ENCODE results near the gene TCEA3.

Gene TCEA3

GRCh38 chr1:23442751-23443150 is 18.2 kb upstream of the TCEA3 start:
- Histone ChIP-seq H4K8ac (ENCODE audit: low read length) (no peak overlapping the region), H3K14ac (ENCODE audit: low read length in 2 of 2) (no peak overlapping the region), H2AK5ac (ENCODE audit: low read length, severe bottlenecking) (no peak overlapping the region), H3K27ac (ENCODE audit: low read length, poor library complexity, severe bottlenecking) (no peak overlapping the region), H2AFZ (ENCODE audit: low read depth, low read length) (no peak overlapping the region), H3K4me1 (ENCODE audit: control insufficient read depth, insufficient read depth, low read depth, low read length) (no peaks in the 10 kb centered on the region), H3K18ac (ENCODE audit: low read depth in 1 of 2, low read length in 2 of 2) (no peak overlapping the region), H3K79me1 (replicated peaks; ENCODE audit: low read length, poor library complexity, severe bottlenecking) (no peaks in the 10 kb centered on the region), H3K4ac (ENCODE audit: low read depth in 1 of 2, low read length in 2 of 2) (no peak overlapping the region), H2BK5ac (ENCODE audit: low read depth, low read length, poor library complexity, severe bottlenecking) (no peak overlapping the region), H3K27me3 (ENCODE audit: control insufficient read depth in 1 of 2, insufficient read depth in 1 of 2, low read length in 2 of 2) (no peaks in the 10 kb centered on the region), H3K23ac (ENCODE audit: low read length in 2 of 2) (no peak overlapping the region), H2BK12ac (ENCODE audit: low read length in 2 of 2) (no peak overlapping the region), H3K4me2 (ENCODE audit: low read length, poor library complexity, severe bottlenecking) (no peak overlapping the region), H3K9me3 (ENCODE audit: control insufficient read depth, low read length) (no peaks in the 10 kb centered on the region), H3K4me3 (ENCODE audit: insufficient read depth in 1 of 2, low read depth in 1 of 2, low read length in 2 of 2) (no peak overlapping the region), H2BK15ac (ENCODE audit: low read depth, poor library complexity, severe bottlenecking) (no peak overlapping the region), H4K91ac (ENCODE audit: low read length) (no peak overlapping the region), H3K36me3 (ENCODE audit: control insufficient read depth in 1 of 2, insufficient read depth in 2 of 2, low read depth in 1 of 2, low read length in 2 of 2) (peaks cover 32 to 58% of the 10 kb centered on the region in 2 experiments), H3K9ac (ENCODE audit: low read length) (no peak overlapping the region), H2BK120ac (ENCODE audit: low read depth, low read length) (no peak overlapping the region)
- DNase-seq = no peak
- 98% methylated on average over 3 of the region's 3 CpGs for WGBS

DNA sequence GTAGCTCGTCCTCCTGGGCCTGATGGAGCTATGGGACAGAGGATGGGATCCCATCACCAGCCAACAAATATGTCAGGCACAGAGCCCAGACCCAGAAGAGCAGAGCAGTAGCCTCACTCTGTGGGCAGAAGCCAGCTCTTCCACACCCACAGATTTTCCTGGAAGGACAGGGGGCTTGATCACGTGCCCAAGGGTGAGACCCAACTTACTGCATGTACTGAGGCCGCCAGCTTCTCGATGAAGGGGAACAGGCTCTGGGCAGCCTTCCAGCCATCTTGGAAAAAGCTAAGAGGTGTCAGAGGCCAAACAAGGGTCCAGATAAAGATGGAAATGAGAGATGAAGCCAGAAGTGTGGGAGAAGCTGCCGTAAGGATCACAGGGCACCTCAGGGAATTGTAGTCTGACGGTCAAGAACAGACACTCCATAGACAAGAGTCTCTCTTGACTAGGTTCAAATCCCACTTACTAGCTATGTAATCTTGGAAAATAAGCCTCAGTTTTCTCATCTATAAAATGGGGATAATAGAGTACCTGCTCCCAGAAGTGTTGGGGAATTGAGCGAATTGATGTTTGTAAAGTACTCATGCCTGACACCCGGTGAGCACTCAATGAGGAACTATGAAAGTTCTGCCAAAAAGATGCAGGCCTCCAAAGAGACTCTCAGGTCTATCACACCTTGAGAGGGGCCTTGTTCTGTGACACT is 17.0 kb upstream of the TCEA3 start:
- no peaks in the 10 kb centered on the region for H3K4me1 ChIP-seq (ENCODE audit: control insufficient read depth, insufficient read depth, low read depth, low read length)
- no peak overlapping the region for H3K4me3 ChIP-seq (ENCODE audit: insufficient read depth in 1 of 2, low read depth in 1 of 2, low read length in 2 of 2)
- no peak for DNase-seq
- H2AFZ ChIP-seq (ENCODE audit: low read depth, low read length) = no peak overlapping the region
- H2AK5ac ChIP-seq (ENCODE audit: low read length, severe bottlenecking) = no peak overlapping the region
- H4K91ac ChIP-seq (ENCODE audit: low read length) = no peak overlapping the region
- no peak overlapping the region for H2BK12ac ChIP-seq (ENCODE audit: low read length in 2 of 2)
- no peak overlapping the region for H2BK15ac ChIP-seq (ENCODE audit: low read depth, poor library complexity, severe bottlenecking)
- H3K9ac ChIP-seq (ENCODE audit: low read length) = no peak overlapping the region
- no peak overlapping the region for H3K23ac ChIP-seq (ENCODE audit: low read length in 2 of 2)
- no peaks in the 10 kb centered on the region for H3K9me3 ChIP-seq (ENCODE audit: control insufficient read depth, low read length)
- H2BK120ac ChIP-seq (ENCODE audit: low read depth, low read length) = no peak overlapping the region
- H4K8ac ChIP-seq (ENCODE audit: low read length) = no peak overlapping the region
- H3K36me3 ChIP-seq (ENCODE audit: control insufficient read depth in 1 of 2, insufficient read depth in 2 of 2, low read depth in 1 of 2, low read length in 2 of 2) = peaks cover 39 to 57% of the 10 kb centered on the region in 2 experiments
- no peak overlapping the region for H3K14ac ChIP-seq (ENCODE audit: low read length in 2 of 2)
- WGBS = 95% methylated on average over 8 of the region's 8 CpGs
- H3K18ac ChIP-seq (ENCODE audit: low read depth in 1 of 2, low read length in 2 of 2) = no peak overlapping the region
- no peak overlapping the region for H2BK5ac ChIP-seq (ENCODE audit: low read depth, low read length, poor library complexity, severe bottlenecking)
- H3K27ac ChIP-seq (ENCODE audit: low read length, poor library complexity, severe bottlenecking) = no peak overlapping the region
- H3K4me2 ChIP-seq (ENCODE audit: low read length, poor library complexity, severe bottlenecking) = no peak overlapping the region
- H3K79me1 ChIP-seq (replicated peaks; ENCODE audit: low read length, poor library complexity, severe bottlenecking) = no peaks in the 10 kb centered on the region
- H3K27me3 ChIP-seq (ENCODE audit: control insufficient read depth in 1 of 2, insufficient read depth in 1 of 2, low read length in 2 of 2) = no peaks in the 10 kb centered on the region
- H3K4ac ChIP-seq (ENCODE audit: low read depth in 1 of 2, low read length in 2 of 2) = no peak overlapping the region

- DNase-seq = no peak
- no peaks in the 10 kb centered on the region for H3K4me1 ChIP-seq (ENCODE audit: control insufficient read depth, insufficient read depth, low read depth, low read length)
- H3K4me2 ChIP-seq (ENCODE audit: low read length, poor library complexity, severe bottlenecking) = no peak overlapping the region
- no peak overlapping the region for H2BK5ac ChIP-seq (ENCODE audit: low read depth, low read length, poor library complexity, severe bottlenecking)
- peaks cover 61 to 86% of the 10 kb centered on the region in 2 experiments for H3K36me3 ChIP-seq (ENCODE audit: control insufficient read depth in 1 of 2, insufficient read depth in 2 of 2, low read depth in 1 of 2, low read length in 2 of 2)
- no peak overlapping the region for H3K4me3 ChIP-seq (ENCODE audit: insufficient read depth in 1 of 2, low read depth in 1 of 2, low read length in 2 of 2)
- no peaks in the 10 kb centered on the region for H3K27me3 ChIP-seq (ENCODE audit: control insufficient read depth in 1 of 2, insufficient read depth in 1 of 2, low read length in 2 of 2)
- no peak overlapping the region for H3K23ac ChIP-seq (ENCODE audit: low read length in 2 of 2)
- H3K4ac ChIP-seq (ENCODE audit: low read depth in 1 of 2, low read length in 2 of 2) = no peak overlapping the region
- H3K27ac ChIP-seq (ENCODE audit: low read length, poor library complexity, severe bottlenecking) = no peak overlapping the region
- H4K91ac ChIP-seq (ENCODE audit: low read length) = no peak overlapping the region
- no peak overlapping the region for H2BK15ac ChIP-seq (ENCODE audit: low read depth, poor library complexity, severe bottlenecking)
- H2AFZ ChIP-seq (ENCODE audit: low read depth, low read length) = no peak overlapping the region
- H3K9me3 ChIP-seq (ENCODE audit: control insufficient read depth, low read length) = no peaks in the 10 kb centered on the region
- no peak overlapping the region for H2BK120ac ChIP-seq (ENCODE audit: low read depth, low read length)
- H4K8ac ChIP-seq (ENCODE audit: low read length) = no peak overlapping the region
- no peak overlapping the region for H3K14ac ChIP-seq (ENCODE audit: low read length in 2 of 2)
- no peak overlapping the region for H2AK5ac ChIP-seq (ENCODE audit: low read length, severe bottlenecking)
- no peak overlapping the region for H3K9ac ChIP-seq (ENCODE audit: low read length)
- no peak overlapping the region for H3K18ac ChIP-seq (ENCODE audit: low read depth in 1 of 2, low read length in 2 of 2)
- H3K79me1 ChIP-seq (replicated peaks; ENCODE audit: low read length, poor library complexity, severe bottlenecking) = no peaks in the 10 kb centered on the region
- H2BK12ac ChIP-seq (ENCODE audit: low read length in 2 of 2) = no peak overlapping the region
- 92% methylated on average over 8 of the region's 8 CpGs for WGBS
Measured at GRCh38 chr1:23438545-23438944, 14.0 kb upstream of the TCEA3 start.

GRCh38 chr1:23437355-23437664 is 12.8 kb upstream of the TCEA3 start:
- Histone ChIP-seq H4K91ac (ENCODE audit: low read length) (no peak overlapping the region), H3K4me1 (ENCODE audit: control insufficient read depth, insufficient read depth, low read depth, low read length) (no peaks in the 10 kb centered on the region), H2BK15ac (ENCODE audit: low read depth, poor library complexity, severe bottlenecking) (no peak overlapping the region), H3K4me3 (ENCODE audit: insufficient read depth in 1 of 2, low read depth in 1 of 2, low read length in 2 of 2) (no peak overlapping the region), H3K18ac (ENCODE audit: low read depth in 1 of 2, low read length in 2 of 2) (no peak overlapping the region), H2BK5ac (ENCODE audit: low read depth, low read length, poor library complexity, severe bottlenecking) (no peak overlapping the region), H2AK5ac (ENCODE audit: low read length, severe bottlenecking) (no peak overlapping the region), H2BK120ac (ENCODE audit: low read depth, low read length) (no peak overlapping the region), H3K23ac (ENCODE audit: low read length in 2 of 2) (no peak overlapping the region), H3K4me2 (ENCODE audit: low read length, poor library complexity, severe bottlenecking) (no peak overlapping the region), H3K9ac (ENCODE audit: low read length) (no peak overlapping the region), H3K4ac (ENCODE audit: low read depth in 1 of 2, low read length in 2 of 2) (no peak overlapping the region), H2BK12ac (ENCODE audit: low read length in 2 of 2) (no peak overlapping the region), H3K9me3 (ENCODE audit: control insufficient read depth, low read length) (no peaks in the 10 kb centered on the region), H3K27me3 (ENCODE audit: control insufficient read depth in 1 of 2, insufficient read depth in 1 of 2, low read length in 2 of 2) (no peaks in the 10 kb centered on the region), H3K36me3 (ENCODE audit: control insufficient read depth in 1 of 2, insufficient read depth in 2 of 2, low read depth in 1 of 2, low read length in 2 of 2) (peaks cover 66 to 93% of the 10 kb centered on the region in 2 experiments), H3K14ac (ENCODE audit: low read length in 2 of 2) (no peak overlapping the region), H4K8ac (ENCODE audit: low read length) (no peak overlapping the region), H3K79me1 (replicated peaks; ENCODE audit: low read length, poor library complexity, severe bottlenecking) (no peaks in the 10 kb centered on the region), H2AFZ (ENCODE audit: low read depth, low read length) (no peak overlapping the region), H3K27ac (ENCODE audit: low read length, poor library complexity, severe bottlenecking) (no peak overlapping the region)
- DNase-seq = no peak
- WGBS = 95% methylated on average over 13 of the region's 13 CpGs

Data from mesenchymal stem cell (in vitro differentiated cells and primary cell).